Measurements from ENCODE around the gene PMPCA.

PMPCA gene

DNA sequence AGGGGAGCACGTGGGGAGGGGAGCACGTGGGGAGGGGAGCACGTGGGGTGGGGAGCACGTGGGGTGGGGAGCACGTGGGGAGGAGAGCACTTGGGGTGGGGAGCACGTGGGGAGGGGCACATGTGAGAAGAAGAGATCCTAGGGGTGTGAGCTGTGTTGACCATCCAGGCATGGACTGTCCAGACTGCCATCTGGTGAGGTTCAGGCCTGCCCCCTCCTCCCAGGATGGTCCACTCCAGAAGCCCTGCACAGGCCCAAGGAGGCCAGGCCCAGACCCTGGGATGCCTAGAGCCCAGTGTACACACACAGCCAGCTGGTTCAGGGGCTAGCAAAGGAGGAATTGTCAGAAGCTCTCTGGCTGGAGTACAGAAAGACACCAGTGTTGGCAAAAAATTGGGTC, 12.8 kb upstream of the PMPCA start:
- no peaks in the 10 kb centered on the region for H3K9me3 ChIP-seq (ENCODE audit: insufficient read depth, low read depth, low read length)
- H3K27ac ChIP-seq (ENCODE audit: low read depth, low read length): no peak overlapping the region
- H3K4me3 ChIP-seq (ENCODE audit: low read length): no peak overlapping the region
- no peaks in the 10 kb centered on the region for H3K4me1 ChIP-seq (ENCODE audit: insufficient read depth, low read length)
- 81% methylated on average over 6 of the region's 6 CpGs for WGBS
- no peak overlapping the region for H3K9ac ChIP-seq (ENCODE audit: low read depth, low read length)
- no peaks in the 10 kb centered on the region for H3K27me3 ChIP-seq (ENCODE audit: insufficient read depth, low read length)
- peaks cover 70% of the 10 kb centered on the region for H3K36me3 ChIP-seq (ENCODE audit: insufficient read depth, low read length)

DNA sequence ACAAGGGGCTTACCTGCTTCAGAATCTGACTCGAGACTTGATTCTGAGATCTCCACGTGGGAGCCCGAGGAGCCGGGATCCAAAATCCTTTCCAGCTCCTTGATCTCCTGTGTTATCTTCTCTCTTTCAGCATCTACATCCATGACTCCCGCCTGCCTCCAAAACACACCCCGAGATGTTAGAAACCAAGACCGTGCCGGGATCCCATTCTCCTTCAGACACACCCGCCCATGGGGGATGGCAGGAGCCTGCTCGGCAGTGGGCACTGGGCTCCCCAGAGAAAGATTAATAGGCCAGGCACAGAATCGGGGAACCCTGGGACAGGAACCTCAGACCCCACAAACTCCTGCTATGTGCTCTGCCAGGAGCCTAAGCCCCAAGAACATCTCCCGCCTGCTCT, 12.2 kb upstream of the PMPCA start:
- H3K9me3 ChIP-seq (ENCODE audit: insufficient read depth, low read depth, low read length): no peaks in the 10 kb centered on the region
- peaks cover 65% of the 10 kb centered on the region for H3K36me3 ChIP-seq (ENCODE audit: insufficient read depth, low read length)
- H3K27me3 ChIP-seq (ENCODE audit: insufficient read depth, low read length): no peaks in the 10 kb centered on the region
- H3K9ac ChIP-seq (ENCODE audit: low read depth, low read length): no peak overlapping the region
- 94% methylated on average over 12 of the region's 12 CpGs for WGBS
- H3K4me1 ChIP-seq (ENCODE audit: insufficient read depth, low read length): no peaks in the 10 kb centered on the region
- H3K27ac ChIP-seq (ENCODE audit: low read depth, low read length): no peak overlapping the region; the same call in 1 of the 2 replicates
- H3K4me3 ChIP-seq (ENCODE audit: low read length): peak overlapping the region; percentile 99

DNA sequence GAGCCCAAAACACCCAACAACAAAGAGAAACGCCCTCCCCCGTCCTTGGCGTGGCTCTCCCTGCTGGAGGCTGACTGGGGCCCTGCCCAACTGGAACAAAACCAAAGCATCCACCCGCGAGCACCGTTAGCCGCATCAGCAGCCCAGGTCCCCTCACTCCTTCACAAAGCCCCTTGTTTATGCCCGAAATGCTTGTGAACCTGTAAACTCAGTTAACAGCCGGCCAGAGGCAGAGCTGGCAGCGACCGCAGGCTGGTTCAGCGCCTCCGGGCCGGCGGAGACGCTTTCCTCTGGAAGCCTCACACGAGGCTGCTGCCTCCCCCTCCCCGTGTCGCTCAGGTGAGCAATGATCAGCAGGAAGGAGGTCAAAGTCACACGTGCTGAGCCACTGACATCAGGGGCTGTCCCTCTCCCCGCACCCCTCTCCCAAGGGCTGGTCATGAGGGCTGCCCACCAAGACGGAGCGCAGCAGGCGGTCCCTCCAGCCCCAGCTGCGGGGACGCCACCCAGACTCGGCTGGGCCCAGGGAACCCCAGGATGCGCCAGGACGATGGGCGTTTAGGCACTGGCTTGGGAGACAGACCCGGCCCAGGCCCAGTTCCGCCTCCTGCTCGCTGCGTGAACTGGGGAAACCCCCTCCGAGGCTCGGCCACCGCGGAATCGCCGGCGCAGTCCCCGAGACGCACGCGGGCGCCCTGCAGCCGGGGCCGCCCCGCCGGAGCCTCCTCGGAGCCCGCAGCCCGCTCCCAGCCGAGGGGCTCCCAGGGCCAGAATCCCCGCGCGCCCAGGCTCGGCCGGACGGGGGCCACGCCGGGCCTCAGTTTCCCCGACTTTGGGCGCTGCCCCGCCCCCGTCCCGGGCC, 11.1 kb upstream of the PMPCA start:
- Histone ChIP-seq H3K9me3 (ENCODE audit: insufficient read depth, low read depth, low read length) (no peaks in the 10 kb centered on the region), H3K9ac (ENCODE audit: low read depth, low read length) (peak overlapping the region; percentile 91), H3K4me3 (ENCODE audit: low read length) (peak overlapping the region; percentile 99), H3K4me1 (ENCODE audit: insufficient read depth, low read length) (no peaks in the 10 kb centered on the region), H3K27ac (ENCODE audit: low read depth, low read length) (peak overlapping the region; percentile 38), H3K27me3 (ENCODE audit: insufficient read depth, low read length) (no peaks in the 10 kb centered on the region), H3K36me3 (ENCODE audit: insufficient read depth, low read length) (peaks cover 65% of the 10 kb centered on the region)
- 3% methylated on average over 67 of the region's 67 CpGs for WGBS

DNA sequence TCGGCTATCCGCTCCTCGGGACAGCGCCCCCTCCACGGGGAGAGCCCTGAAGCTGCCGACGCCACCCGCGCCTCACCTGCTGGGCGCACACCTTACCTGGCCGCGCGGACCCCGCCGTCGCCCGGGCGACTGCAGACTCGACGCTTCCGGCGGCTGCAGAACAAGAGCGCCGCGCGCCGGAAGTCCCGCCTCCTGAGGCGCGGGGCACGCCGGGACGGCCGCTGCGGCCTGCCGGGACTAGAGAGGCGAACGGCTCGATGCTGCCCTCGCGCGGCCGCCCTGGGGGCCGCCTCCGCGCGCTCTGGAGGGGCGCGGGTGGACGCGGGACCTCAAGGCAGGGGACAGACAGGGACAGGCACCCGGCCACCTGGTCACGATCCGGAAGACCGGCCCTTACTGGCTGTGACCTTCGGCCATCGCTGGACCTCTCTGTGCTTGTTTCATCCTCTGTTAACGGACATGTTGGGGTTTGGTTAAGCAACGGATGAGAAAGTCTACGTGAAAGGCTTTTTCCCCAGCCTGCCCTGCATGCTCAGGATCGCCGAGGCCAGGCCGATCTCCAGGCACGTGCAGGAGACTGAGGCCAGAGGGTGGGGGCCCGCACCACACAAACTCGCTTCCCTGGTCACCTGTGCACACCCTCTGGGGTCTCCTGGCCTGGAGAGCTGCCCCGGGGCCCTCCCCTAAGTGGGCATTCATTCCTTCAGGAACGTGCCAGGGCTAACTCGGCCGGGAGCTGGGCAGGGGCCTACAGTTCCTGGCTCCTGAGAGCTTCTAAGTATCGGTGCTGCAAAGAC, 10.2 kb upstream of the PMPCA start, which contains the start of gene SNAPC4:
Gene SNAPC4, minus strand, starts transcription at position 133 of the 797 bp plus-strand sequence. CDS start 1,742 bp downstream, outside the sequence.
- peak within 1 kb of the TSS; percentile 63 for H3K27ac ChIP-seq (ENCODE audit: low read depth, low read length)
- peak within 1 kb of the TSS; percentile 91 for H3K9ac ChIP-seq (ENCODE audit: low read depth, low read length)
- 16% methylated on average over 71 of the region's 71 CpGs for WGBS
- peak within 1 kb of the TSS; percentile 99 for H3K4me3 ChIP-seq (ENCODE audit: low read length)
- H3K27me3 ChIP-seq (ENCODE audit: insufficient read depth, low read length): no peaks in the 10 kb centered on the region
- H3K4me1 ChIP-seq (ENCODE audit: insufficient read depth, low read length): no peaks in the 10 kb centered on the region
- peaks cover 65% of the 10 kb centered on the region for H3K36me3 ChIP-seq (ENCODE audit: insufficient read depth, low read length)
- H3K9me3 ChIP-seq (ENCODE audit: insufficient read depth, low read depth, low read length): no peaks in the 10 kb centered on the region

DNA sequence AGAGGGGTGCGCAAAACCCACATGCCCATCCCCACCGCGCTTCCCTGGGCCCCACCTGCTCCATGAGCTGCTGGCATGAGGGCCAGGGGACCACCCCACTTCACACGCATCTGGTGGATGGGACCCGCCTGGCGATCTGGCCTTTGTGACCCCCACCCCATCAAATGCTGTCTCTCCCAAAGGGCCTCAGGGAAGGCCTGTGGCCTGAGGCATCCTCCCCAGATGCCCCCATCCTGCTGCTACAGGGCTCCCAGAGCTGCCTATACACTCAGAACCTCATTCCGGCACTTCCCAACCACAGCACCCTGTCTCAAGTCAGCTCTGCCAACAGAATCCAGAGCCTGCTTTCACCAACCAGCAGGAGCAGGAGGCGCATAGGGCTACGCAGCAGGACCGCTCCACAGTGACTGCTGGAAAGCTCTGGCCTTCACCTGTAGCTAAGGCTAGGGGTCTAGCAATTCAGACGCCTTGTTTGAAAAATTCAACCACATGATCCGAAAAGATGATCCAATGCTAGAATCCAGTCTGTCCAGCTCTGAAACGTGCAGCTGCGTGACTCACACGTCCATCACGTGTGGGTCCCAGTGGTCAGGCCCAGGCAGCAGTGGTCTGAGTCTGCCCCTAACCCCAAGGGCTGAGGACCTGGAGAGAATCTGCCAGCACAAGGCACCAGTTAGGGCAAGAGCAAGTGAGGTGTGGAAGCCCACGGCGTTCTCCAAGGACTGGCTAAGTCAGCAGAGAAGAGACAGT, 9.1 kb upstream of the PMPCA start:
- 96% methylated on average over 18 of the region's 18 CpGs for WGBS
- no peaks in the 10 kb centered on the region for H3K27me3 ChIP-seq (ENCODE audit: insufficient read depth, low read length)
- peaks cover 64% of the 10 kb centered on the region for H3K36me3 ChIP-seq (ENCODE audit: insufficient read depth, low read length)
- no peak overlapping the region; the same call in 1 of the 2 replicates for H3K27ac ChIP-seq (ENCODE audit: low read depth, low read length)
- H3K4me1 ChIP-seq (ENCODE audit: insufficient read depth, low read length): no peaks in the 10 kb centered on the region
- H3K9ac ChIP-seq (ENCODE audit: low read depth, low read length): no peak overlapping the region
- no peaks in the 10 kb centered on the region for H3K9me3 ChIP-seq (ENCODE audit: insufficient read depth, low read depth, low read length)
- no peak overlapping the region for H3K4me3 ChIP-seq (ENCODE audit: low read length)

DNA sequence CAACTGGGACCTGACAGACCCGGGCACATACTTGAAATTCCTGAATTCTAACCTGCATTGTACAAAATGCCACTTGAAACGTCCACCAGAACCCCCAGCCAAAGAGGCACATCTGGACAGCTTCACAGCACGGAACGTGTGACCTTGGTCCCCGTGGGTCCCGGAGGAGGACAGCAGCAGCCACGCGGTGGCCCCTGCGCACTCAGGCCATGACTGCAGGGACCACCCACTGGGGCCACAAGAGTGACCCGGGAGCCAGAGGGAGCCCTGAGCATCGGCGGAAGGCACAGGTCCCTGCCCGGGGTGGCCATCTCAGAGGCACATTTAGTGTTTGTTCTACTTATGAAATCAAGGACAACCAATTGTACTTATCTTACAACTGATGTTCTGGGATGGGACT, 8.4 kb upstream of the PMPCA start:
- WGBS: 93% methylated on average over 13 of the region's 13 CpGs
- no peaks in the 10 kb centered on the region for H3K4me1 ChIP-seq (ENCODE audit: insufficient read depth, low read length)
- H3K9me3 ChIP-seq (ENCODE audit: insufficient read depth, low read depth, low read length): no peaks in the 10 kb centered on the region
- H3K27me3 ChIP-seq (ENCODE audit: insufficient read depth, low read length): no peaks in the 10 kb centered on the region
- no peak overlapping the region for H3K4me3 ChIP-seq (ENCODE audit: low read length)
- H3K27ac ChIP-seq (ENCODE audit: low read depth, low read length): no peak overlapping the region
- H3K9ac ChIP-seq (ENCODE audit: low read depth, low read length): no peak overlapping the region
- peaks cover 63% of the 10 kb centered on the region for H3K36me3 ChIP-seq (ENCODE audit: insufficient read depth, low read length)

DNA sequence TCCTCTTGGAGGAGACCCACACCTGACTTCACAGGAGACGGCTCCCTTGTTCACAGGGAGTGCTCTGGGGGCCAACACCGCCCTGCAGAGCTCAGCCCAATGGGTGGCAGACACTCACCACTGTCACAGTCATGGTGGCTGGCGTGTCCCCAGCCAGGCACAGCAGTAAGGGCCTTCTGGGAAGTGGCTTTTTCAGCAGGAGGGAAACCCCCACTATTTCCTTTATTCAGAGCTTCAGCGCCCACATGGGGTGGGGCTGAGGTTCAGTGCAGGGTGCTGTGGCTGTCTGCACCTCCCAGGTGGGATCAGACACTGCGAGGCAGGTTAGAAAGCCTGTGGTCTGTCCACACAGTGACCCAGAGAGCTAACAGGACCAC, 6.9 kb upstream of the PMPCA start:
- H3K9ac ChIP-seq (ENCODE audit: low read depth, low read length): no peak overlapping the region
- no peak overlapping the region for H3K27ac ChIP-seq (ENCODE audit: low read depth, low read length)
- no peak overlapping the region for H3K4me3 ChIP-seq (ENCODE audit: low read length)
- no peaks in the 10 kb centered on the region for H3K9me3 ChIP-seq (ENCODE audit: insufficient read depth, low read depth, low read length)
- no peaks in the 10 kb centered on the region for H3K4me1 ChIP-seq (ENCODE audit: insufficient read depth, low read length)
- H3K27me3 ChIP-seq (ENCODE audit: insufficient read depth, low read length): no peaks in the 10 kb centered on the region
- WGBS: 95% methylated on average over 5 of the region's 5 CpGs
- H3K36me3 ChIP-seq (ENCODE audit: insufficient read depth, low read length): peaks cover 63% of the 10 kb centered on the region

DNA sequence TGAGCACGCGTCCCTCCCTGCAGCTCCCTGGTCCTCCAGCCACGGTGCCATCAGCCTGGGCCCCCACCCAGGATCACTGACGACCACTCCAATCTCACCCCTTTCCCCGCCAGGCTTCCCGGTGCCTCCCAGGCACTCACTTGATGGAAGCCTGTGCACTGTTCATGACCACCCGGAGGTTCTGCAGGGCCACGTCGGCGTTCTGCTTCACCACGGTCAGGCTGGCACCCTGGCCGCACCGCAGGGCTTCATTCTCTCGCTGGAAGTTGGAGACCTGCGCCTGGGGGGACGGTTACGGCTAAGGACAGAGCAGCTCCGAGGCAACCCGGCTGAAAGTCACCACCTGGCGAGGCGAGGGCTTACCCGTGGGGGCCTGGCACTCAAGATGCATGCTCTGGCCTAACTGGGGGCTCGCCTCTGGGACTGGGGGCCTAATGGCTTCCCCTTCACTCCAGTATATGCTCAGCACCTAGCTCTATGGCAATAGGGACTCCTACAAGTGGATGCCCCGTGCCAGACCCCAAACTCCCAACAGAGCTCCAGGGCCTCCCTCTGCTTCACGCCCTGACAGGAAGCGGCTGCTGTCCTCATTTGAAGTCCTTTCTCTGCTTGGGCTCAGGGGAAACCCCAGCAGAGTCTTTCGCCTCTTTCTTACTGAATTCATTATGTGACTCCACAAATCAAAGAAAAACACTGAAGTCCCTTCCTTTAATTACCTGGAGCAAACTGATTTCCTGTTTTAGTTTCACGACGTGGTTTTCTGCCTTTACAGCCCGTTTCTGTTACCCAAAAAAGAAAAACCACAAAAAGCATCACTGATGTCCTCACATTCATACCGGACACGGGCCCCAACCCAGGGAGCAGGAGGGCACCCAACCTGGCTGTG, 6.3 kb upstream of the PMPCA start:
- no peak overlapping the region for H3K9ac ChIP-seq (ENCODE audit: low read depth, low read length)
- H3K27ac ChIP-seq (ENCODE audit: low read depth, low read length): no peak overlapping the region
- 96% methylated on average over 32 of the region's 32 CpGs for WGBS
- H3K4me3 ChIP-seq (ENCODE audit: low read length): no peak overlapping the region
- H3K9me3 ChIP-seq (ENCODE audit: insufficient read depth, low read depth, low read length): no peaks in the 10 kb centered on the region
- H3K4me1 ChIP-seq (ENCODE audit: insufficient read depth, low read length): no peaks in the 10 kb centered on the region
- peaks cover 67% of the 10 kb centered on the region for H3K36me3 ChIP-seq (ENCODE audit: insufficient read depth, low read length)
- H3K27me3 ChIP-seq (ENCODE audit: insufficient read depth, low read length): no peaks in the 10 kb centered on the region

DNA sequence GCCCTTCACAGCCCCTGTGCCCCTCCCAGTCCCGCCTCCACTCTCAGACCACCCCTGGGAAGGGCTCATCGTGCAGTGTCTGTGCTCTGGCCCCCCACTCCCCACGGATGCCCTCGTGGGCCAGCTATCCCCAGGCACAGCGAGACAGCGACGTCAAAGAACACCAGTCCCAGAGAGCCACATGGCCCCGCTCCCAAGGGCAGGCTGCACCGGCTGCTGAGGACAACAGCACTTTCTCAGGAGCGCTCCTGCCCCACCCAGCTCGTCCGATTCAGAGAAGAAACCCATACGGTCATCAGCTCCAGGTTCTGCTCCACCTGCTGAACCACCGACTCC, 5.7 kb upstream of the PMPCA start:
- WGBS: 95% methylated on average over 14 of the region's 14 CpGs
- Histone ChIP-seq H3K4me1 (ENCODE audit: insufficient read depth, low read length) (no peaks in the 10 kb centered on the region), H3K27ac (ENCODE audit: low read depth, low read length) (no peak overlapping the region), H3K36me3 (ENCODE audit: insufficient read depth, low read length) (peaks cover 67% of the 10 kb centered on the region), H3K4me3 (ENCODE audit: low read length) (no peak overlapping the region), H3K9me3 (ENCODE audit: insufficient read depth, low read depth, low read length) (no peaks in the 10 kb centered on the region), H3K27me3 (ENCODE audit: insufficient read depth, low read length) (no peaks in the 10 kb centered on the region), H3K9ac (ENCODE audit: low read depth, low read length) (no peak overlapping the region)

DNA sequence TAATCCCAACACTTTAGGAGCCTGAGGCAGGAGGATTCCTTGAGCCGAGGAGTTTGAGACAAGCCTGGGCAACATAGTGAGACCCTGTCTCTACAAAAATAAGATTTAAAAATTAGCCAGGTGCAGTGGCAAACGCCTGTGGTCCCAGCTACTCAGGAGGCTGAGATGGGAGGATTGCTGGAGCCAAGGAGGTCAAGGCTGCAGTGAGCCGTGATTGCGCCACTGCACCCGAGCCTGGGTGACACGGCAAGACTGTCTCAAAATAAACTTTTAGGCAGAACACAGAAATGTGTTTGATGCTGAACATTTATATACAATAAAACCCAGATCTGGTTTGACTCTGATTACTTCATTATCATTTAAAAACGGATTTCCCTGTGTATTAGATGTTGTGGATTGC, 5.0 kb upstream of the PMPCA start:
- H3K4me3 ChIP-seq (ENCODE audit: low read length): no peak overlapping the region
- H3K9ac ChIP-seq (ENCODE audit: low read depth, low read length): no peak overlapping the region
- H3K4me1 ChIP-seq (ENCODE audit: insufficient read depth, low read length): no peaks in the 10 kb centered on the region
- WGBS: 96% methylated on average over 6 of the region's 7 CpGs
- peaks cover 67% of the 10 kb centered on the region for H3K36me3 ChIP-seq (ENCODE audit: insufficient read depth, low read length)
- no peak overlapping the region for H3K27ac ChIP-seq (ENCODE audit: low read depth, low read length)
- no peaks in the 10 kb centered on the region for H3K9me3 ChIP-seq (ENCODE audit: insufficient read depth, low read depth, low read length)
- no peaks in the 10 kb centered on the region for H3K27me3 ChIP-seq (ENCODE audit: insufficient read depth, low read length)

Data from HUES64 (cell line).